Effector memory CD8-positive, alpha-beta T cell (primary cell): ENCODE data around the gene LRRC8C.

Source experiments
- ATAC-seq: fragments of 150-1000 bp; cut with Tn5 transposase; replicated peaks from 2 replicates; pipeline ENCODE4 v1.10.0; 2021; ENCODE audit warnings: mild to moderate bottlenecking, moderate library complexity
- DNase-seq, 3 experiments: peaks; one replicate each; pipeline ENCODE4 v3.0.0; 2021
- H3K27ac Mint-ChIP-seq, 2 donors: one replicate each; pipeline ENCODE4 v1.8.0; 2022; ENCODE audit warnings: mild to moderate bottlenecking in 2 of 2, mixed read lengths in 2 of 2, moderate library complexity in 2 of 2
- H3K27me3 Mint-ChIP-seq, 2 donors: one replicate each; pipeline ENCODE4 v1.8.0; 2022; ENCODE audit warnings: mixed read lengths in 2 of 2
- H3K36me3 Mint-ChIP-seq: one replicate; pipeline ENCODE4 v1.8.0; 2022; ENCODE audit warnings: mild to moderate bottlenecking, moderate library complexity, mixed read lengths; ENCODE audit not compliant: insufficient read depth
- H3K4me1 Mint-ChIP-seq, 2 donors: one replicate each; pipeline ENCODE4 v1.8.0; 2022; ENCODE audit warnings: low read depth in 2 of 2, mixed read lengths in 2 of 2
- H3K4me3 Mint-ChIP-seq, 2 donors: one replicate each; pipeline ENCODE4 v1.8.0; 2022; ENCODE audit warnings: mild to moderate bottlenecking in 2 of 2, mixed read lengths in 2 of 2, moderate library complexity in 2 of 2
- H3K9me3 Mint-ChIP-seq, 2 donors: one replicate each; pipeline ENCODE4 v1.8.0; 2022; ENCODE audit warnings: mixed read lengths in 2 of 2

Gene LRRC8C

DNA sequence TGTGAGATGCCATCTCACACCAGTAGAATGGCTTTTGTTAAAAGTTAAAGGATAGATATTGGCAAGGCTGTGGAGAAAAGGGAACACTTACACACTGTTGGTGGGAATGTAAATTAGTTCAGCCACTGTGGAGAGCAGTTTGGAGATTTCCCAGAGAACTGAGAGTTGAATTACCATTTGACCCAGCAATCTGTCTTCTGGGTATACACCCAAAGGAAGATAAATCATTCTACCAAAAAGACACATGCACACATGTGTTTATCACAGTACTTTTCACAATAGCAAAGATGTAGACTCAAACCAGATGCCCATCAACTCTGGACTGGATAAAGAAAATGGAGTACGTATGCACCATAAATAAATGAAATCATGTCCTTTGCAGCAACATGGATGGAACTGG lies 99.3 kb downstream of the LRRC8C start:
- ATAC-seq: no peak

DNA sequence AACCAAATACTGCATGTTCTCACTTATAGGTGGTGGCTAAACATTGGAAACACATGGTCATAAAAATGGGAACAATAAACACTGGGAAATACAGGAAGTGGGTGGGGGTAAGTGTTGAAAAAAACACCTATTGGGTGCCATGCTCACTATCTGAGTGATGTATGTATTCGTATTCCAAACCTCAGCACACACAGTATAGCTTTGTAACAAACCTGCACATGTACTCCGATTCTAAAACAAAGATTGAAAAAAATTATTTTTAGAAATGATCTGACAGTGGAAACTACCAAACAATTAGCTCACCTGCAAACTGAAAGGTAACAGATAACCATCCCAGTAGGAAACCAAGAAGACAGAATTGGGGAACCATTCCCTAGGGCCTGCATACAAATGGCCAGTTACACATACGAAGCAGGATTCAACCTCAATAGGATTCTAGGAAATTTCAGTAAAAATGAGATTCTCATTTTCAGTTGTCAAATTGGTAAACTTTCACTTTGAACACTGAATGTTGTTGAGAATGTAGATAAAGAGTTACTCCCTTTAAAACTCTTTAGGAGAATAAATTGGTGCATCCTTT lies 99.8 kb downstream of the LRRC8C start:
- Mint-ChIP-seq H3K36me3 (peaks cover 4% of the 10 kb centered on the region), H3K27ac (no peak overlapping the region), H3K4me3 (no peak overlapping the region), H3K27me3 (no peaks in the 10 kb centered on the region), H3K9me3 (peaks cover 0 to 6% of the 10 kb centered on the region in 2 donors), H3K4me1 (peaks cover 21 to 32% of the 10 kb centered on the region in 2 donors)
- DNase-seq: no peak
- ATAC-seq: no peak

More for the DNA sequence above, 99.3 kb downstream of the LRRC8C start:
- H3K4me1 Mint-ChIP-seq: peaks cover 24 to 31% of the 10 kb centered on the region in 2 donors
- H3K9me3 Mint-ChIP-seq: peaks cover 0 to 6% of the 10 kb centered on the region in 2 donors
- H3K4me3 Mint-ChIP-seq: no peak overlapping the region
- peaks cover 4% of the 10 kb centered on the region for H3K36me3 Mint-ChIP-seq
- no peak overlapping the region for H3K27ac Mint-ChIP-seq
- H3K27me3 Mint-ChIP-seq: no peaks in the 10 kb centered on the region
- no peak for DNase-seq

DNA sequence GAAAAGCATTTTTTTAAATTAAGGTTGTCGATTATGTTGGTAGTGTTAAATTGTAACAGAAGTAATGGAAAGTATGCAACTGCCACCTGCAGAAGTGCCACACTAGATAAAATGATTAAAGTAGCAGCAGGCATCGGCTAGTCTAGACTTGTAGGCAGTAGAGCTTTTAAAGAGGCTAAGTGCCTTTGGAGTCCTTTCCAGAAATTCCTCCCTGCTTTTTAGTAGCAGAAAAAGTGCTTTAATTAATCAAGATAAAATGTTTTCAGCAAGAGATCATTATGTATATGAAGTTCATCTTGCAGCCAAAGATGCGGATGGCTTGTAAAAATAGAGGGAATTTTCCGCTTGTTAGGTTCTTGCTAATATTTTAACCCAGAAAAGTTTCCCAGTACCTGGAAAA lies 100.8 kb downstream of the LRRC8C start:
- no peak for ATAC-seq
- peaks cover 17 to 29% of the 10 kb centered on the region in 2 donors for H3K4me1 Mint-ChIP-seq
- peaks cover 4% of the 10 kb centered on the region for H3K36me3 Mint-ChIP-seq
- no peak overlapping the region for H3K27ac Mint-ChIP-seq
- H3K4me3 Mint-ChIP-seq: no peak overlapping the region
- no peak for DNase-seq
- no peaks in the 10 kb centered on the region for H3K27me3 Mint-ChIP-seq
- H3K9me3 Mint-ChIP-seq: no peaks in the 10 kb centered on the region

DNA sequence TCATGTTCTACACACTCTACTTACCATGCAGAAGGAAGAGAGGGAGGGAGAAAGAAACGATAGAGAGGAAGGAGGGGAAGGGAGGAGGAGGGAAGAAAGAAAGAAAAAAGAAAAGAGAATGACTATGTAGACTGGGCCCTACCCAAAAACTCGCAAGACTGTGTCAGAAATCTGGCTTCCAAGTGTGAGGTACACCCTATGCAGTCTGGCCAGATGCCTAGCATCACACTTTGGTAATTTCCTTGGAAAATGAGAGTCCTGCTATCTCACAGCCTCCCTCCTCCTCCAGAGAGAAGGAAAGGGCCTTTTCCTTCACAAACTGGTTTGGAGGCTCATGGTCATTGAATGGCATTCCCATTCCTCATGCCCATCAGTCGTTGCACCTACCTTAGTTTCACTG lies 101.5 kb downstream of the LRRC8C start:
- no peak overlapping the region for H3K4me3 Mint-ChIP-seq
- no peak for DNase-seq
- H3K36me3 Mint-ChIP-seq: peaks cover 4% of the 10 kb centered on the region
- peaks cover 21 to 33% of the 10 kb centered on the region in 2 donors for H3K4me1 Mint-ChIP-seq
- no peaks in the 10 kb centered on the region for H3K9me3 Mint-ChIP-seq
- no peak for ATAC-seq
- H3K27me3 Mint-ChIP-seq: no peaks in the 10 kb centered on the region
- no peak overlapping the region for H3K27ac Mint-ChIP-seq

GRCh38 chr1:89735479-89735878 lies 102.6 kb downstream of the LRRC8C start:
- H3K27me3 Mint-ChIP-seq: no peaks in the 10 kb centered on the region
- no peak overlapping the region for H3K4me3 Mint-ChIP-seq
- ATAC-seq (no peak), DNase-seq (no peak)
- peaks cover 31 to 43% of the 10 kb centered on the region in 2 donors for H3K4me1 Mint-ChIP-seq
- H3K9me3 Mint-ChIP-seq: no peaks in the 10 kb centered on the region
- H3K27ac Mint-ChIP-seq: peak overlapping the region in 1 of 2 donors; percentile 46
- peaks cover 4% of the 10 kb centered on the region for H3K36me3 Mint-ChIP-seq

GRCh38 chr1:89736937-89737733 lies 104.2 kb downstream of the LRRC8C start:
- H3K4me1 Mint-ChIP-seq: peaks cover 33 to 48% of the 10 kb centered on the region in 2 donors
- ATAC-seq: no peak
- H3K4me3 Mint-ChIP-seq: no peak overlapping the region
- H3K9me3 Mint-ChIP-seq: no peaks in the 10 kb centered on the region
- H3K36me3 Mint-ChIP-seq: peaks cover 4% of the 10 kb centered on the region
- peak overlapping the region in 1 of 2 donors; percentile 15 for H3K27ac Mint-ChIP-seq
- no peak for DNase-seq
- no peaks in the 10 kb centered on the region for H3K27me3 Mint-ChIP-seq

GRCh38 chr1:89737985-89738510 lies 105.1 kb downstream of the LRRC8C start:
- H3K36me3 Mint-ChIP-seq: peaks cover 4% of the 10 kb centered on the region
- peak overlapping the region; percentile 15 to 59 for H3K27ac Mint-ChIP-seq
- DNase-seq: no peak
- H3K4me3 Mint-ChIP-seq: peak overlapping the region in 1 of 2 donors; percentile 33
- H3K9me3 Mint-ChIP-seq: no peaks in the 10 kb centered on the region
- ATAC-seq: peak; percentile 13
- no peaks in the 10 kb centered on the region for H3K27me3 Mint-ChIP-seq
- peaks cover 35 to 48% of the 10 kb centered on the region in 2 donors for H3K4me1 Mint-ChIP-seq

- no peaks in the 10 kb centered on the region for H3K9me3 Mint-ChIP-seq
- peak in 1 of 3 experiments; percentile 15 for DNase-seq
- H3K4me1 Mint-ChIP-seq: peaks cover 38 to 48% of the 10 kb centered on the region in 2 donors
- peak overlapping the region; percentile 57 to 75 for H3K4me3 Mint-ChIP-seq
- ATAC-seq: peak; percentile 58
- peak overlapping the region; percentile 92 to 97 for H3K27ac Mint-ChIP-seq
- peaks cover 4% of the 10 kb centered on the region for H3K36me3 Mint-ChIP-seq
- H3K27me3 Mint-ChIP-seq: no peaks in the 10 kb centered on the region
Observed at GRCh38 chr1:89739013-89739843, 106.3 kb downstream of the LRRC8C start.

- peak in 2 of 3 experiments; percentile 10 to 23 for DNase-seq
- H3K27ac Mint-ChIP-seq: peak overlapping the region; percentile 92 to 97
- H3K9me3 Mint-ChIP-seq: no peaks in the 10 kb centered on the region
- no peaks in the 10 kb centered on the region for H3K27me3 Mint-ChIP-seq
- peak overlapping the region; percentile 57 to 75 for H3K4me3 Mint-ChIP-seq
- H3K4me1 Mint-ChIP-seq: peaks cover 38 to 48% of the 10 kb centered on the region in 2 donors
- peaks cover 4% of the 10 kb centered on the region for H3K36me3 Mint-ChIP-seq
- ATAC-seq: peak; percentile 76
Observed at GRCh38 chr1:89739844-89740216, 106.9 kb downstream of the LRRC8C start.

GRCh38 chr1:89743788-89744187 lies 110.9 kb downstream of the LRRC8C start:
- Mint-ChIP-seq H3K4me1 (peaks cover 43% of the 10 kb centered on the region in 2 donors), H3K9me3 (no peaks in the 10 kb centered on the region), H3K4me3 (no peak overlapping the region), H3K36me3 (peaks cover 4% of the 10 kb centered on the region), H3K27ac (no peak overlapping the region), H3K27me3 (no peaks in the 10 kb centered on the region)
- ATAC-seq (no peak), DNase-seq (no peak)

- Mint-ChIP-seq H3K27me3 (no peaks in the 10 kb centered on the region), H3K27ac (peak overlapping the region in 1 of 2 donors; percentile 28), H3K4me3 (no peak overlapping the region), H3K36me3 (no peaks in the 10 kb centered on the region), H3K9me3 (no peaks in the 10 kb centered on the region), H3K4me1 (peaks cover 17% of the 10 kb centered on the region in 2 donors)
- DNase-seq: no peak
- ATAC-seq: no peak
Observed at GRCh38 chr1:89746424-89747149, 113.7 kb downstream of the LRRC8C start.

GRCh38 chr1:89753761-89754160 lies 120.8 kb downstream of the LRRC8C start:
- Mint-ChIP-seq H3K4me3 (peak overlapping the region in 1 of 2 donors; percentile 22), H3K4me1 (peaks cover 35 to 52% of the 10 kb centered on the region in 2 donors)

More at GRCh38 chr1:89753761-89754160, 120.8 kb downstream of the LRRC8C start:
- no peaks in the 10 kb centered on the region for H3K27me3 Mint-ChIP-seq
- H3K9me3 Mint-ChIP-seq: no peaks in the 10 kb centered on the region
- ATAC-seq: no peak
- peak overlapping the region; percentile 18 to 83 for H3K27ac Mint-ChIP-seq
- DNase-seq: no peak
- H3K36me3 Mint-ChIP-seq: peaks cover 2% of the 10 kb centered on the region
